ENCODE results near the gene GPRIN2.

- TF ChIP-seq CTCF (IDR thresholded peaks at IDR 0.05; ENCODE audit: low read depth, low read length, poor library complexity, severe bottlenecking) (no peak), EZH2phosphoT487 (IDR thresholded peaks at IDR 0.05; ENCODE audit: borderline replicate concordance, low read length) (no peak)
These were observed 25.9 kb downstream of the GPRIN2 start for GRCh38 chr10:46530249-46531186.

All from DOHH2 (cell line).